Stimulated activated CD4-positive, alpha-beta T cell treated with anti-CD3 and anti-CD28 coated beads, Interleukin-12 subunit alpha, Interleukin-12 subunit beta, amount 100 ng/mL, for 48 hours (primary cell): ENCODE data around the gene ARAP1.

ENCODE experiments used
- DNase-seq, 3 donors: peaks; one replicate each; pipeline ENCODE4 v3.0.0-alpha.2; 2020; ENCODE audit warnings: low read depth in 2 of 3, low spot score in 1 of 3

ARAP1 gene

GRCh38 chr11:72725724-72726028 lies 26.5 kb downstream of the ARAP1 start:
- DNase-seq = no peak

- DNase-seq = peak; percentile 52 to 87 (median 66)
These were observed 27.1 kb downstream of the ARAP1 start for GRCh38 chr11:72724851-72725723.

GRCh38 chr11:72724021-72724551 lies 28.1 kb downstream of the ARAP1 start:
- no peak for DNase-seq

- no peak for DNase-seq
These were observed 28.7 kb downstream of the ARAP1 start for GRCh38 chr11:72723508-72723907.

- DNase-seq = peak; percentile 71 to 82 (median 76)
These were observed 30.0 kb downstream of the ARAP1 start for GRCh38 chr11:72722050-72722748.

GRCh38 chr11:72721689-72722049 lies 30.5 kb downstream of the ARAP1 start:
- DNase-seq = peak in 1 of 3 donors; percentile 16

GRCh38 chr11:72721276-72721675 lies 30.9 kb downstream of the ARAP1 start:
- no peak for DNase-seq

GRCh38 chr11:72720784-72721183 lies 31.4 kb downstream of the ARAP1 start:
- DNase-seq = no peak

GRCh38 chr11:72720047-72720446 lies 32.2 kb downstream of the ARAP1 start:
- no peak for DNase-seq

GRCh38 chr11:72719551-72719950 lies 32.7 kb downstream of the ARAP1 start:
- DNase-seq = no peak

- DNase-seq = no peak
These were observed 33.1 kb downstream of the ARAP1 start for GRCh38 chr11:72719144-72719543.

- no peak for DNase-seq
These were observed 34.1 kb downstream of the ARAP1 start for GRCh38 chr11:72718101-72718501.

- no peak for DNase-seq
These were observed 35.3 kb downstream of the ARAP1 start for GRCh38 chr11:72716788-72717435.

- no peak for DNase-seq
These were observed 35.9 kb downstream of the ARAP1 start for GRCh38 chr11:72716290-72716689.

GRCh38 chr11:72712841-72713240 lies 39.4 kb downstream of the ARAP1 start:
- no peak for DNase-seq

GRCh38 chr11:72712168-72712751 lies 39.9 kb downstream of the ARAP1 start:
- no peak for DNase-seq

GRCh38 chr11:72711141-72711540 lies 41.1 kb downstream of the ARAP1 start:
- no peak for DNase-seq

- no peak for DNase-seq
These were observed 41.9 kb downstream of the ARAP1 start for GRCh38 chr11:72710278-72710677.

- no peak for DNase-seq
These were observed 42.5 kb downstream of the ARAP1 start for GRCh38 chr11:72709478-72710238.

GRCh38 chr11:72707032-72707431 lies 45.2 kb downstream of the ARAP1 start:
- DNase-seq = no peak

GRCh38 chr11:72706579-72706978 lies 45.6 kb downstream of the ARAP1 start:
- DNase-seq = no peak
